Medulla oblongata (tissue), 1 donor: ENCODE data around the gene FAM83F.
"Not testable (repeated sequence)": the region's sequence is repeated elsewhere in the genome, so short reads cannot be mapped to it uniquely, and the experiment has no call there.

ENCODE experiments used
- DNase-seq: peaks from one replicate; pipeline ENCODE4 v3.0.0-alpha.2; 2015; ENCODE audit errors: extremely low spot score

Gene FAM83F

DNA sequence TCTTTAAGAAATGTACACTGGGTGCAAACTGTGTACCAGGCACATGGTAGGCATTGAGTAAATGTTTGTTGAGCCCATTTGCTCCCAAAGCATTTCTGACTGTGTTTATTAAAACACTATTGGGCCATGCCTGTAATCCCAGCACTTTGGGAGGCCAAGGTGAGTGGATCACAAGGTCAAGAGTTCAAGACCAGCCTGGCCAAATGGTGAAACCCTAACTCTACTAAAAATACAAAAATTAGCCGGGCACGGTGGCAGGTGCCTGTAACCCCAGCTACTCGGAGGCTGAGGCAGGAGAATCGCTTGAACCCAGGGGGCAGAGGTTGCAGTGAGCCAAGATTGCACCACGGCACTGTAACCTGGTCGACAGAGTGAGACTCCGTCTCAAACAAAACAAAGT, 1.9 kb upstream of the FAM83F start:
- not testable (repeated sequence) for DNase-seq

DNA sequence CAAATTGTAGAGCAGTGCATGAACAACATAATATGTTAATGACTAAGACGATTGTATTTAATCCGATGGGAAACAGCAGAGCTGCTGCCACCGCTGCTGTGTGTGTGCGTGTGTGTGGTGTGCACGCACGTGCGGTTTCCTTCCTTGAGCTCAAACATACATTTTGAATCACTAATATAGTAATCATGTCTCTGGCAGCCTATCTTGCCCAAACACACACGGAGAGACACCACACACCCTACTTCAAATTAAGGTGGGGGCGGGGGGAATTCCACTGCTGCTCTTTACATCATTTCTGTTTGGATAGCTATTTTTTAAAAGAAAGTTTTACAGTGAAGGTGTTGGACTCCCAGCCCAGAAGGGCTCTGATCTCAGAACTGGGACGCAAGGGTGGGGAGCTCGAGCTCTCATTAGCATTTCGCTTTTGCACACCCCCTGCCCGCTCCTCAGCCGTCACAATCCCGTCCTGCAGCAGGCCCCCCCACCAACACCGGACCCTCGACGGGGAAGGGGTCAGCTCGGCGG, 651 bp upstream of the FAM83F start:
- no peak for DNase-seq

DNA sequence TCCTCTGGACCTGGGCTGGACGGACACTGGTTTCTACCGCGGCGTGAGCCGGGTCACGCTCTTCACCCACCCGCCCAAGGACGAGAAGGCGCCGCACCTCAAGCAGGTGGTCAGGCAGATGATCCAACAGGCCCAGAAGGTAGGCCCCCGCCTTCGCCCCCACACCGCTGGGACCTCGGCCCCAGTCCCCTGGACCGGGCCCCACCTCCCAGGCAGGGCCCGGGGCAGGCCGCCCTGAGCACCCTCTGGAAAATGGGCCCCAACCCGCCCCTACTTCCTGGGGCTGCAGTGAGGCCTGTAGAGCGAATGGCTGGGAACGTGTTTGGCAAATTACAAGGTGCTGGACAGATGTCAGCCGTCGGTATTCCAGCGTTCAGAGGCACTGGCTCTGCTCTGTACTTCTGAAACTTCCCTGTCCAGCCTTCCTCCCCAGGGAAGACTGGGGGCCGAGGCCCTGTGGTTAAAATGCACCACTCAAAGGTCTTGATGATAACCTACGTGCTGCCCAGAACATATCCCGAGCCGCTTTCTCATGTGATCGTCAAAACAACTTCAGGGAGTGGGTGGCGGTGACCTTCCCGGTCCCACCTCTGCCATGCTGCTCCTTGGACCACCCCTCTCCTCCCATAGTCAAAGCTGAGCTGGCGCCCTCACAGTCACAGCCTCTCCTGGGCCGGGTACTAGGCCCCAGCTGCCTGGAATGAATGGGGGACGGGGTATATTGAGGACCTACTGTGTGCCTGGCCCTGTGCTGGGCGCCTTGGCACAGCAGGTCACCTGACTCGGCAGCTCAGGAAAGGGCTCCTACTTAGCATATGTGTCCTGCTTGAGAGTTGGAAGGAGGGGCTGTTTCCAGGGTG, 869 bp downstream of the FAM83F start:
- no peak for DNase-seq

DNA sequence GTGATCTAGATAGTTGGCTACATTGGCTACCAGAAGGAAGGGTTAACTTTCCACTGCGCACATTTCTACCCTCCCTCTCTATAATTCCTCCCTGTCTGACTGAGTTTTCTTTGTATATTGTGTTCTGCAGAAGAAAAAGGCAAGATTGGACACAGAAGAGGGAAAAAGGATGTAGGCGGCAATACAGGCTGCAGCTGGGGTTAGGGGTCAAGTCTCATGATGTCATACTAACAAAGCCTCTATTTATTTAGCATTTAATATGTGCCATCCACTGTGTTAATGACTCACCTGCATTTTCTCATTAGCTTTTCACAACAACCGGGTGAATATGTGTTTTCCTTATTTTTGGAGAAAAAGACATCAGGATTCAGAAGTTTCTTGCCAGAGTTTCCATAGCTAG, 2.0 kb downstream of the FAM83F start:
- no peak for DNase-seq

DNA sequence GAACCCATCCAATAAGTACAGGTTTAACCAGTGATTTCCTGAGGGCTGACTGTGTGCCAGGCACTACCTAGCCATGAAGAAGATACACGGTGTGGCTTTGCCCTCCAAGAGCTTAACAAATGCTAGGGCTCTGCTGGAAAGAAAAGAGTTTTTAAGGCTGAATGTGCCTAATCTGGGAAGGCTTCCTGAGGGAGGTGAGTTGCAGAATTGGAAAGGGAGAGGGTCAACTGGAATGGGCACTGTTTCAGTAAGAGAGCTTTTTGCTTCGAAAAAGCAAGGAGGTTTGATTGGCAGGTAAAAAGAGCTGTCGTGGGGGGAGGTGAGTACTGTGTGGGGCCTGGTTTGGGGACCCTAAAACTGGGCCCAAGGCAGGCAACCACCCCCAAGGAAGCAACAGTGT, 2.7 kb downstream of the FAM83F start:
- DNase-seq: no peak

DNA sequence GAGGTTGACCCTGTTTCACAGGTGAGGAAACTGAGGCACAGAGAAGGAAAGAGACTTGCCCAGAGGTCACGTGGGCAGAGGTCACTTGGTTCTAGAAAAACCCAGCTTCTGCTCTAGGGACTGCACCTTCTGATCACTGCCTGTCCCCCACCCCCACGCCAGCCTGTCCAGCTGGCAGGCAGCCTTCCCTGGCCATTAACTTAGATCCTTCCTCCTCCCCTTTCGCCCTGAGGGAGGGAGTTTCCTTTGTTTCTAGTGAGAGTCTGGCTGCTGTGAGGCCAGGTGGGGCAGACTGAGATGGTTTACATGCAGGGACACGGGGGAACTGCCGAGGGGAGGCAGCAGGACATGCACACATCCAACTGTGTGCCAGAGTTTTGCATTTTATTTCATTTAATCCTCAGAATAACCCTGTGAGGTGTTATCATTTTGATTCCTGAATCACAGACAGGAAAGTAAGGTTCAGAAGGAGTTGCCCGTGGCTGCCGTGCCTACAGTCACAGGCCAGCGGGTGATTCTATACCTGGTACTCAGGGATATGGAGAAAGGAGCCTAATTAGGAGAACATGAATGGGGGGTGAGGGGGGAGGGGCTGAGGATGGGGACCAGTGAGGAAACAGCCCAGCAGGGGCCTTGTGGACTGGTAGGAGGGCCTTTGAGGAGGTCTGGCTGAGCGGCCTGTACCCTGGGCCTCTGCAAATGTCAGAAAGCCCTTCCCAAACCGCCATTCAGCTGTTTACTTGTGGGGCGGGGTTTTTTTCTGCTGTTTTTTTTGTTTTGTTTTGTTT, 3.4 kb downstream of the FAM83F start:
- DNase-seq: no peak

DNA sequence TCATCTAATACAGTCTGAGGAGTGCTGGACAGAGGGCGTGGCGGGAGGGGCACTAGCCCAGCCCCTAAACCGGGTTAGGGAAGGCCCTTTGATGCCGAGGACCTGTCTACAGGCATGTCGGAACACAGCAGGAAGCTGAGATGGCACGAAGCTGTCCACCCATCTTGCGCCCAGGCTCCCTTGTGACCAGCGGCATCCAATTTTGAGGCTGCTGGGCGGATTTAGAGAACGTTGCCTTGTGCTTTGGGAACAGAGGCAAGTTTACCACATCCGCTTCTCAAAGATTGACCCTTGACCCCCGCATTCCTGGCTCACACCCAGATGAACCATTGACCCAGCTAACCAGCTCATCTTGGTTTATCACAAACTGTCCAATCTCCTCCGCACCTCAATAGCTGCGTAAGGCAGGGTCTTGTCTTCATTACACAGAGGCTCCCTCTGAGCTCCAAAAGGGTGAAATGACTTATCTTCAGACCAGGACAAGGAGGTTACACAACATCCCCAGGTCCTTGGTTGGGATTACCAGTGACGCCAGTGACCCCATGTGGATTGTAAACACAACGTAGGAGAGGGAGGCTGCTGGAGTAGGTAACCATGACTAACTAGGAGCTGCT, 4.5 kb downstream of the FAM83F start:
- DNase-seq: no peak

DNA sequence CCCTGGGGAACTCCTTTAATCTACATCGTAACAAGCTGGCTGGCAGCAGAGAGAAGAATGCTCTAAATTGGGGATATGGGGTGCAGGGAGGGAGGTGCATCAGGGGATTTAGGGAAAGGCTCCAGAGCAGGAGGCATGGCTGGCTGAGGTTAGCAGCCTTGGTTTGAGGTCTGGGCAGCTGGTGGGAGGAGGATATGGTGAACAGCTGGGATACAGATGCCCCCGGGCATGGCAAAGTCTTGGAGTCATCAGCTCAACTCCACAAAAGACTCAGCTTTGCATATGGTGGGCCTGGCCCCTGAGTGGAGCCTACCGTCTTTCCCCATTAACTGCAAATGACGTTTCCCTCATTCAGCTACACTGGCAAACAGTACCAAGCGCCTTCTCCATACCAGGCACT, 5.4 kb downstream of the FAM83F start:
- DNase-seq: no peak

DNA sequence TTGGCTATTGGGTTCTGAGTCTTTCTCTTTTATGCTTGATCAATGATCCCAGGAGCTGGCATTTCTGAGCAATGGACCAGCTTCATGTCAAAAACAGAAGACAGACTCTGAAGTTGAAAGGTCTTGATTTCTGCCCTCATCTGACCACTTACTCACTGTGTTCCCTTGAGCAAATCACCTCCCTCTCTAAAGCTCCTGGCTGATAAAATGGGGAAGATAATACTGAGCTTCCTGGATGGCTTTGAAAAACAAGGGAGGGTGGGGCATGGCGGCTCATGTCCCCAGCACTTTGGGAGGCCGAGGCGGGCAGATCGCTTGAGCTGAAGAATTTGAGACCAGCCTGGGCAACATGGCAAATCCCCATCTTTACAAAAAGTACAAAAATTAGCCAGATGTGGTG, 6.4 kb downstream of the FAM83F start:
- no peak for DNase-seq

DNA sequence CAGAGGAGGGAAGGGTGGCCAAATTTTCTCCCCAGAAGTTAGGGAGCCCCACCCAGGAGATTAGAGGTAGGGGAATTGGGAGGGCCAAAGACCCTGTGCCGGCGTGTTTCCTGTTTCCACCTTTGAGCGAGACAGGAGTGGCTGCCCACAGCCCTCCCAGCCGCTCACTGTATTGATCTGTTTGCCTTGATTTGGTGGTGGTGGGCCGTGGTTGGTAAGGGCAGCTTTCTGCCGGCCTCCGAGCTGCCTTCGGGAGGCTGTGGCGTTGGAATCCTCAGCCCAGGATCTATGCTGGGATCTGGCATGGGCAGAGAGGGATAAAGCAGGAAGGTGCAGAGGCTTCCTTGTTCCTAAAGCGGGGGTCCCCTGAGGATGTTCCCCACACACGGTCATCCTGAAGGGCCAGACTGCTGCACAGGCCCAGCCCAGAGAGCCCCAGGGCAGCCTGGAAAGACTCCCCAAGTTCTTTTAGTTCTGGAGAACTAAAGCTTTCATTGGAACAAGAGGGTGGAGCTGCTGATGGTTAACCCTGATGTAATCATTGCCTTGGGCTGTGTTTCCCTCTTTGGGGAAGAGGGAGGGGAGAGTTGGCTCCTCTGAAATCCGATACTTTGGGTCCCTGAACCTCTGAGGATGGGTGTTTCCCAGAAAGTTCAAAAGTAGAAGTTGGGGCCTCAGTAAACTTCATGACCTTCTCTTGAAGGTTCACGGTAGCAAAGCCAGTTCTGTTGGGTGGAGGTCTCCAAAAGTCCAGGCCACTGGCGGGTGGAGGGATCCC, 7.2 kb downstream of the FAM83F start:
- DNase-seq: no peak

DNA sequence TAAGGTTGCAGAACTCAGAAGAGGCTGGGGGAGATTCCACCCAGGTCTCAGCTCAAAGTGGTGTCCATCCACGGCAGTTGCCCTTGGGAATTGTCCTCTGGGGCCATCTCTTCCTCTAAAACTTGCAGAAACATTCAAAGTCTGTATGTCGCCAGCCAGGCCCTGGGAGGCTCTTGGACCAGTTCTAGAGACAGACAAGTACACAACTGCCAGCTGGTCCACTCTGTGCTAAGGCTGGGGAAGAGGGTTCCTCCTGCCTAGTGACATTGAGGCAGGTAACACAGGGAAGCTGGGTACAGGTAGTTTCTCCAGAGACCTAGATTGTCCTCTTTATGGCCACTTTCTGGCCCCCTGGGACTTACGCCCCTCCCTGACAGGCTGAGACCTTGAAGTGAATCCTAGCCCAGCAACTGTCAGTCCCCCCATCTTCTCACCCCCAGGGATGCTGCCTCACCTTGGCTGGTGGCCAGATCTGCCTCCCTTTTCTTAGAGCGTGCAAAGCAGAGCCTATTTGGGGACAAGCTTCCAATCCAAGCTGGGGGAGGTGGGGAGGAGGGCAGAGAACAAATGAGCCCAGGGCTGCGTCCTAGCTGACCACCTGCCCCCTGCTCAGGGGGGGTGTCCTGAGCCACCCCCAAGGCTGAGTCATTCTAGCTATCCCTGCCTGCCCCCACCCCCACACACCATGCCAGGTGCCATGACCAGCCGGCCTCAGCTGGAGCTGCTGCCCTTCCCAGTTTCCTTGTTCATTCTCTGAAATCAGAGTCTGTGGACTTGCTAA, 8.4 kb downstream of the FAM83F start:
- DNase-seq: no peak

DNA sequence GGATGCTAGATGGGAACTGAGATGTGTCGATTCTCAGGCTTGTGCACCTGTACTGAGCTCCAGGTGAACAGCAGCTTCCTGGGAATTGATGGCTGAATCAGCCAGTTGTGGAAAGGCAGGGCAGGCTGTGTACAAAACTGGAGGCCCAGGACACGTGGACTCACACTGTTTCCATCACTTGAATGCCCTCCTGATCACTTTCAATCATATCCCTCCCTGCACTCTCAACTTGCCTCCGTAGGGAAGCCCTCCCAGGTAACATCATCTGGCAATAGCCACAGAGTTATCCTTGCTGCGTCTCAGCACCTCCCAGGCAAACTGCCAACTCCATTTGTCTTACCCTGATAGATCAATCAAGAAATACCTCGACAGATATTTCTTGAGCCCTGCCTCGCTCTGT, 10.1 kb downstream of the FAM83F start:
- no peak for DNase-seq

DNA sequence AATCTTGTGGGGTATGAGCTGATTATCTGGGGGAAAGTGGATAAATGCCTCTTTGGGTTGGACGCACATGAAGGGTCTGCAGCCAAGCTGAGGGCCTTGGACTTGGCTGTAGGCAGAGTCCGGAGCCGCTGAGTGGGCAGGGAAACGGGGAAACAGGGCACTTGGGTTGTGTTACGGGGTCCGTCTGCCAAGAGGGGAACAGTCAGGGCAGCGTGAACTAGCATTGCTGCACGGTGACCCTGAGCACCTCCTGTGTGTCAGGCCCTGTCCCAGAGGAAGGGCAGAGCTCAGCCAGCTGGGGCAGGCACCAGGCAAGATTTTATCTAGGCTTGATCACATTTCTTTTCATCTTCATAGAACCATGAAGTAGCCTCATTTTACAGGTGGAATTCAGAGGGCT, 11.9 kb downstream of the FAM83F start:
- no peak for DNase-seq

DNA sequence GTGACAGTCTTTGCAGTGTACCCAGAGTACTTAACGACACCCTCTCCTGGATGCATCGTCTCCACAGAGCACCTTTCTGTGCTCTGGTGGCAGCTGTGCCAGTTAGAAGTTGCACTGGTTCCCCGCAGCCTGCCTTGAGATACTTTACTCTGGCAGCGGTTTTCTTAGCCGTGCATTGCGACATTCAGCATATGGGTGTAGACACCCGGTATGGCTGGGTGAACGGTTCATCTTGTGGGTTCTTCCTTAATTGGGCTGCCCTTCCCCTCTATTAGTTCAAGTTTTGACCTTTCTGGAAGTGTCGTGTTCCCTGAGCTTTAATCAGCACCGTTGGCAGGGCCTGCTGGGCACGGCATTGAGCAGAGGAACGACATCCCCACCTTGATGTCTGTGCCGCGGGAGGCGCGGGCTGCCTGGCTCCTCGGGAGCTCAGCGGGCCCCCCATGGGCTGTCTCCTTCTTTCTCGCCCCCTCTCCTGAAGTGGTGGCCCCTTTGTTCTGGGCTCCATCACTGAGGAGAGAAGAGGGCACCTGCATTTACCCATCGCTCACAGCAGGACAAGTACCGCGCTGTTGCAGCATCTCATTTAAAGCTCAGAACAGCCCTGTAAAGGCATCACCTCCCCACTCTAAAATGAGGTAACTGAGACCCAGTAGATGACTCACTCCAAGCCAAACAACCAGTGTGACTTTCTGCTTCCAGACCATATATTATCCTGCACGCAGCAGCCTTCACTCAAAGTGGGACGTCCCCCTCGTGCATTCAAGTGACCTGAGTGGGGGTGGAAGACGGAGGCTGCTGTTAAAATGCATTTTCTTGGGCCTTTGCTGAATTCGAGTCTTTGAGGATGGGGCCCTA, 13.3 kb downstream of the FAM83F start:
- DNase-seq: no peak

DNA sequence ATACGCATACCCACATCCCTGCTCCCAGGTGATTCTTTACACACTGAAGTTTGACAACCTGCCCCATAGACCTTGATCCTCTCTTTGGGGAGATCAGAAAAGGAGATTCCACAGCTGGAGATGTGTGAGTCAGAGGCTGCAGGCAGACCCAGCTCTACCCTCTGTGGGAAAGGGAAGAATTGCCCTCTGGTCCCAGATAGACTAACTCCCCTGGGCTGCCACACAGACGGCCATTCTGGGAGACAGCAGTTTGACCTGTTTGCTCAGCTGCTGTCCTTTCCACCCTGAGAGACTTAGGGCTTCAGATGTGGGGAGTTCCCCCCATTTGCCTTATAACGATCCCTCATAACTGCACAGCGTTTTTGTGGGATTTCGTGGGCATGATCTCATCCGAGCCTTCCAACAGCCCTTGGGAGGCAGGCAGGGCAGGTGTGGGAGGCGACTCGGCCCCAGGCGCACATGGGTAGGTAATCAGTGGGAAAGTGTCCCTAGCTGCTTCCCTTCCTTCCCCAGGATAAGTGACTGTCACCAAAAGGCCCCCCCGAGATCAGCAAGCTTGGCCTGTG, 14.1 kb downstream of the FAM83F start:
- DNase-seq: no peak

DNA sequence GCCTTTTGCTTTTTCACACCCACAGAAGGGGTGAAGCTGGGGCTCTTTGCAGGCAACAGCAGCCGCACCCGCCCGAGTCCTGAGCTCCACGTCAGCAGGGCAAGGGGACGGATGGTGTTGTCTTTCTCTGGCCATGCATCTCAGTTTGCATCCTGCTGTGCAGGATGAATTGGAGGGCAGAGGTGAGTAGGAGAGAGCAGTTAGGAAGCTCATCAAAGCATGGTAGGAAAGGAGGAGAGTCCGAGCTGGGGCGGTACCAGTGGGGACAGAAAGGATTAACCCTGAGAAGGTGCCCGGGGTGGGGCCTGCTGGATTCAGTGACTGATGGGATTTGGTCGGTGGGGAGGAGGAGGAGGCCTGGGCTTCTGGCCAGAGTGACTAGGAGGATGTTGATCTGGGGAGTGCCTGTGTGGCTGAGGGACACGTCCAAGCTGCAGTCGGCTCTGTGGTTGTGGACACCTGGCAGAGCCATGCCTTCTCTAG, 14.6 kb downstream of the FAM83F start:
- no peak for DNase-seq

DNA sequence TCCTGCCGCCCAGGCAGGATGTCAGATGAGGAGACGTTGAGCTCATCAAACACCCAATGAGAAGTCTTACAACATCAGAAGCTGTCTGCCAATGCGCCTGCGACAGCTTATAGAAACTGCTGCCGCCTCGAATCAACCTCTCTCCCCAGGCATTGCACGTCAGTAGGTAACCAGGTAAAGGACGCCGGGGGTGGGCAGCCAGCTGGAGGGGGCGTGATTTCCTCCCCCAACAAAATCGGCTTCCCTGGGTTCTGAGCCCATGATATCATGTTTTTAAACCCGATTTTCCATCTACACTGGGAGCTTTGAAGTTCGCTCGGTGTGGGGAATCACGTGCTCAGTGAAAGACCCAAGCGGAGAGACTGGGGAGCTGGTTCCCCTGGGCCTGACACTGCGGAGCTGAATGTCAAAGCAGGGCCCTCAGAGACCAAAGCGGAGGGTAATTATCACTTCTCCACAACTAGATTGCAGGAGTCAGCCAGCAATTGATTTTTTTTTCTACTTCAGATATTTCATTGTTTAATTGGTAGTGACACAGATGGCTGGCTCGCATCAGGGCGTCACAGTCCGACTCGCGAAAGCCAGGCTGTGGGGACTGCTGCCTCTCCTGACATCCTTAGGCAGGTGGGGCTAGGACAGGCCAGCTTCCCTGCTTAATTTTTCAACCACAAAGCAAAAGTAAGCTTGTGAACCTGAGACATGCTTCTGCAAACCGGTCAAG, 15.4 kb downstream of the FAM83F start:
- DNase-seq: no peak

DNA sequence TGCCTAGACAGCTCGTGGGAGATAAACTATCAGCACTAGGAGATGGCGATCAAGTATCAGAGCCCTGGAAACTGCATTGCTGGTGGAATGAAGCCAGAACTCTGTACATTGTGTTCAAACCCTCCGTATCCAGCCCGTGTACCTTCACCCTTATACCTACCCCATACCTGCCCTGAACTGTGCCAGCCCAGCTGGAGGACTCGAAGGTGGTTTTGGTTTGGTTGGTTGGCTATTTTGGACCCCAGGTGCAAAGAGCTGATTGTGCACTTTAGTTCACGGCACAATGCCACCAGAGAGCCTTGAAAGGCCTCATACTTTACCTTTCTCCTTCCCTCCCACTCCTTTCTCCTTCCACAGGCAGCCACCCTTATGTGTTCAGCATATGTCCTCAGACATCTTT, 16.0 kb downstream of the FAM83F start:
- no peak for DNase-seq
